ENCODE data around the gene PEX11G.

DNA sequence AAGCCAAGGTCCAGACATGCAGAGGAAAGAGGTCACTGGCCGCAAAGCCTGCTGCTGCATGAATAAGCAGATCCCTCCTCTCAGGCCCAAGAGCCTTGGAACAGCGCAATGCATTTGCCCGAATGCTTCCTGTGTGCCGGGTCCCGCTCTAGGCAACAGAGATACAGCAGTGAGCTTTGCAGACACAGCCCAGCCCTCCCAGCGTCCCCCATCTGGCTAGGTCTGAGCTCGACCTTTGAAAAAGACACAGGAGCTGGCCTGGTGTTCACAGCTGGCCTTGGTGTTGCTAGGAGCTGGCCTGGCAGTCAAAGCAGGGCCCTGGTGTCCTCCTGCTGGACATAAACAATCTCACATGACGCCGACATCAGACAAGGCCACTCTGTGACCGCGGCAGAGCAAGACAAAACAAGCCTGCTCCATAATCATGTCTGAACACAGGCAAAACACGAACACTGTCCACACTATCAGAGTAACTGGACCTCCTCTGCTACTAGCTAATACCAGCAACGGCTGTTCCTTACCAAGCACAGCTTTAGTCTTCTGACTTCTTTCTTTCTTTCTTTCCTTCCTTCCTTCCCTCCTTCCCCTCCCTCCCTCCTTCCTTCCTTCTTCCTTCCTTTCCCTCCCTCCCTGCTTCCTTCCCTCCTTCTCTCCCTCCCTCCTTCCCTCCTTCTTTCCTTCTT is 5.7 kb upstream of the PEX11G start:
- TF ChIP-seq, protein P1, sequence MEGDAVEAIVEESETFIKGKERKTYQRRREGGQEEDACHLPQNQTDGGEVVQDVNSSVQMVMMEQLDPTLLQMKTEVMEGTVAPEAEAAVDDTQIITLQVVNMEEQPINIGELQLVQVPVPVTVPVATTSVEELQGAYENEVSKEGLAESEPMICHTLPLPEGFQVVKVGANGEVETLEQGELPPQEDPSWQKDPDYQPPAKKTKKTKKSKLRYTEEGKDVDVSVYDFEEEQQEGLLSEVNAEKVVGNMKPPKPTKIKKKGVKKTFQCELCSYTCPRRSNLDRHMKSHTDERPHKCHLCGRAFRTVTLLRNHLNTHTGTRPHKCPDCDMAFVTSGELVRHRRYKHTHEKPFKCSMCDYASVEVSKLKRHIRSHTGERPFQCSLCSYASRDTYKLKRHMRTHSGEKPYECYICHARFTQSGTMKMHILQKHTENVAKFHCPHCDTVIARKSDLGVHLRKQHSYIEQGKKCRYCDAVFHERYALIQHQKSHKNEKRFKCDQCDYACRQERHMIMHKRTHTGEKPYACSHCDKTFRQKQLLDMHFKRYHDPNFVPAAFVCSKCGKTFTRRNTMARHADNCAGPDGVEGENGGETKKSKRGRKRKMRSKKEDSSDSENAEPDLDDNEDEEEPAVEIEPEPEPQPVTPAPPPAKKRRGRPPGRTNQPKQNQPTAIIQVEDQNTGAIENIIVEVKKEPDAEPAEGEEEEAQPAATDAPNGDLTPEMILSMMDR (IDR thresholded peaks at IDR 0.05; ENCODE audit: low read depth, low read length, poor library complexity, severe bottlenecking), result no peak
- no peak for TF ChIP-seq EZH2phosphoT487 (IDR thresholded peaks at IDR 0.05; ENCODE audit: borderline replicate concordance, low read length)
